GM12878 (cell line): ENCODE measurements around the gene CENPP. TPM values are rescaled to one million over a fixed set of nuclear protein-coding genes. Genes with fewer than 3 reads are reported as not detected.

ENCODE experiments used
- ATAC-seq: fragments of 200-7000 bp; cut with Tn5 transposase; 3 replicates; pipeline ENCODE4 v1.9.1; 2020; ENCODE audit warnings: mild to moderate bottlenecking, moderate library complexity
- BruUV-seq: library from RNA; stranded (reverse); fragments of 400-500 nt; replicated peaks from 2 replicates; lab custom pipeline; 2021; lab: Mats Ljungman, UMichigan
- CTCF ChIA-PET: fragments of 300-600 bp; sonication (Branson Sonifier 250); formaldehyde crosslinking; extraction: SDS; loops from one replicate; lab custom pipeline; 2021; ENCODE audit warnings: inconsistent platforms; lab: Yijun Ruan, JAX
- POLR2A ChIA-PET: fragments of 350-600 bp; formaldehyde crosslinking; extraction: SDS; loops from one replicate; lab custom pipeline; 2021; ENCODE audit warnings: inconsistent platforms; lab: Charles Lee
- RAD21 ChIA-PET: fragments of 300-600 bp; sonication (Branson Sonifier 250); formaldehyde crosslinking; loops from one replicate; lab custom pipeline; 2023; ENCODE audit warnings: antibody characterized with exemption; ENCODE audit not compliant: unreplicated experiment; lab: Charles Lee
- SMC1A ChIA-PET: fragments of 300-600 bp; sonication (Branson Sonifier 250); formaldehyde crosslinking; loops from one replicate; lab custom pipeline; 2023; ENCODE audit not compliant: unreplicated experiment, uncharacterized antibody; lab: Charles Lee
- DNase-seq: peaks from one replicate; pipeline ENCODE4 v3.0.0-alpha.2; 2011; ENCODE audit warnings: low read depth, low spot score
- FAIRE-seq: peaks from 3 replicates; lab custom pipeline; 2011; peaks lifted over from hg19 to GRCh38; lab: Jason Lieb, UNC
- H2AFZ ChIP-seq: 2 replicates; pipeline ENCODE4 v1.6.0; 2011; ENCODE audit warnings: low read depth, low read length, control low read depth; ENCODE audit not compliant: control insufficient read depth
- H3K27ac ChIP-seq: 2 replicates; pipeline ENCODE4 v1.5.1; 2011; ENCODE audit warnings: control low read depth; ENCODE audit not compliant: control insufficient read depth, insufficient read depth
- H3K27me3 ChIP-seq, 2 experiments: replicated peaks in 1 of 2; 2 replicates each; pipeline versions ENCODE4 v1.6.0 to v1.6.1; 2011; ENCODE audit warnings: low read length in 1 of 2; ENCODE audit not compliant: control insufficient read depth in 2 of 2, insufficient read depth in 2 of 2
- H3K36me3 ChIP-seq, 2 experiments: 2 replicates each; pipeline ENCODE4 v1.5.1; 2011; ENCODE audit warnings: low read length in 1 of 2; ENCODE audit not compliant: control insufficient read depth in 2 of 2, insufficient read depth in 2 of 2
- H3K4me1 ChIP-seq: 2 replicates; pipeline ENCODE4 v1.6.1; 2011; ENCODE audit warnings: mild to moderate bottlenecking, low read length, moderate library complexity, mixed read lengths; ENCODE audit not compliant: control insufficient read depth, insufficient read depth
- H3K4me2 ChIP-seq: 2 replicates; pipeline ENCODE4 v1.6.0; 2011; ENCODE audit warnings: control low read depth; ENCODE audit not compliant: control insufficient read depth, insufficient read depth
- H3K4me3 ChIP-seq: fragments of 200-600 bp; sonication (generic); 2 replicates; pipeline ENCODE4 v1.5.1; 2016
- H3K79me2 ChIP-seq: 2 replicates; pipeline ENCODE4 v1.6.0; 2011; ENCODE audit warnings: low read length; ENCODE audit not compliant: control insufficient read depth, insufficient read depth
- H3K9ac ChIP-seq: 2 replicates; pipeline ENCODE4 v1.8.0; 2011; ENCODE audit warnings: low read length, control low read depth, mixed read lengths; ENCODE audit not compliant: control insufficient read depth, insufficient read depth
- H3K9me3 ChIP-seq: replicated peaks from 3 replicates; pipeline ENCODE4 v1.5.1; 2011; ENCODE audit warnings: mild to moderate bottlenecking, low read length; ENCODE audit not compliant: control insufficient read depth, insufficient read depth
- H4K20me1 ChIP-seq: 2 replicates; pipeline ENCODE4 v1.6.0; 2011; ENCODE audit not compliant: control insufficient read depth, insufficient read depth
- CREM ChIP-seq: IDR thresholded peaks from 2 replicates; pipeline ENCODE4 v1.6.1; 2014; ENCODE audit warnings: antibody characterized with exemption, low read depth
- IKZF1 ChIP-seq: fragments of 450-650 bp; conservative IDR thresholded peaks from 2 replicates; pipeline ENCODE4 v1.6.1; 2017; ENCODE audit warnings: antibody characterized with exemption, mild to moderate bottlenecking
- PAX5 ChIP-seq: IDR thresholded peaks from 2 replicates; pipeline ENCODE4 v1.6.1; 2011; ENCODE audit warnings: low read depth, low read length, borderline replicate concordance
- PML ChIP-seq: IDR thresholded peaks from 2 replicates; pipeline ENCODE4 v1.6.1; 2012; ENCODE audit warnings: low read length, inconsistent platforms
- WGBS: methylation state at CpG from one replicate; pipeline ENCODE4 v1.1.6; 2016; ENCODE audit warnings: low lambda C conversion rate; ENCODE audit not compliant: insufficient replicate concordance, insufficient coverage; ENCODE audit errors: missing lambda C conversion rate; 5-methylcytosine and 5-hydroxymethylcytosine counted together
- in situ Hi-C: fragments of 300-500 bp; cut with MboI; formaldehyde crosslinking; loops from 9 replicates; pipeline ENCODE4 v1.14.3; 2018; ENCODE audit warnings: mixed read lengths
- intact Hi-C: fragments of 100-400 bp; cut with micrococcal nuclease; formaldehyde crosslinking; loops from one replicate; pipeline ENCODE4 v1.14.2; 2022; ENCODE audit not compliant: unreplicated experiment
- polyA plus RNA-seq, 11 experiments: library from polyadenylated mRNA; depleted of rRNA in 4 of 11; unstranded in 6 of 11; stranded (reverse) in 5 of 11; fragments of >200 nt; fragmentation: Nextera tagmentation in 4 of 11; fragmentation: Illumina TruSeq in 1 of 11; extraction: Ambion mirVana in 4 of 11; extraction: Trizol in 1 of 11; gene quantifications; 1 replicate in 1 of 11; 2 replicates in 10 of 11; pipeline versions ENCODE4 v1.2.1 to v1.2.3, GENCODE V29; 2011 to 2016; ENCODE audit warnings: inconsistent platforms in 2 of 11, missing spikeins in 2 of 11, low read depth in 1 of 11
- total RNA-seq, 4 experiments: library from RNA; depleted of rRNA in 3 of 4; stranded (reverse); fragments of >200 nt in 3 of 4; fragmentation: Illumina TruSeq in 1 of 4; extraction: Trizol in 1 of 4; gene quantifications; 2 replicates each; pipeline versions ENCODE4 v1.2.1 to v1.2.3, GENCODE V29; 2013 to 2021
- TF ChIP-seq, protein P1 (sequence below): fragments of 450-650 bp; IDR thresholded peaks from 2 replicates; pipeline ENCODE4 v1.6.1; 2017; ENCODE audit warnings: borderline replicate concordance
- TF ChIP-seq, protein P2 (sequence below): IDR thresholded peaks from 2 replicates; pipeline ENCODE4 v1.6.1; 2011; ENCODE audit warnings: low read depth, low read length, improper control_type of control experiment, borderline replicate concordance
- TF ChIP-seq, protein P3 (sequence below): fragments of 450-650 bp; conservative IDR thresholded peaks from 2 replicates; pipeline ENCODE4 v1.6.1; 2017; ENCODE audit warnings: mild to moderate bottlenecking, moderate library complexity

Gene CENPP
- total and polyA plus RNA-seq, 10 of the 15 experiments (the other 5 are each of a cell fraction or from before 2014, with no cell fraction given), result 9.4 to 31.4 (median 19.8) TPM

DNA sequence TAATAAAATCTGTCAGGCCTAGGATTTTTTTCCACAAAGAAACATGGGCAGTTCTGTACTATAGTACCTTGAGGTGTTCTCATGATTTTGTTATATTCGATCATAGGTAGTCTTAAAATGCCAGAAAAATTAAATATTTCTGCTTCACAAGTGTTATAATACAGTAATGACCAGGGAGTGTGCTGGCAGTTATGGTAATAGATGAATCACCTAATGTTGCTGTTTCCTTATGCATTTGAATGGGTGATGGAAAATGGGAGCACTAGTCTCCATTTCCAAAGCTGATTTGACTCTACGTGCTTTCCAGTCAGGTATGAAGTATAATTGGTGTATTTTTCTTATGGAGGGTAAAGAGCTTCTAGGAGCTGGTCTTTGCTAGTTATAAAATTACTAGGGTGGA is 54.9 kb downstream of the CENPP start:
- DNase-seq, result no peak
- Histone ChIP-seq H3K9me3 (no peaks in the 10 kb centered on the region; the same call in 2 of the 3 replicates), H3K9ac (no peak overlapping the region), H3K27me3 (no peaks in the 10 kb centered on the region), H3K4me2 (no peak overlapping the region), H3K27ac (no peak overlapping the region), H3K36me3 (no peaks in the 10 kb centered on the region), H4K20me1 (no peaks in the 10 kb centered on the region), H2AFZ (no peak overlapping the region), H3K79me2 (no peaks in the 10 kb centered on the region), H3K4me1 (no peaks in the 10 kb centered on the region), H3K4me3 (no peak overlapping the region)
- 100% methylated on average over 2 of the region's 2 CpGs for WGBS
- in situ Hi-C loops, result no loop called here
- intact Hi-C loops, result no loop called here
- SMC1A ChIA-PET, result interaction anchor here (1.1 kb wide), 1 partner anchor 20 kb away, joined by 5 read pairs; no protein-coding TSS in a partner anchor
- CTCF ChIA-PET, result no interaction called here
- FAIRE-seq, result no peak
- no peak for TF ChIP-seq PML
- TF ChIP-seq IKZF1, result no peak
- TF ChIP-seq PAX5, result no peak
- TF ChIP-seq, protein P1, sequence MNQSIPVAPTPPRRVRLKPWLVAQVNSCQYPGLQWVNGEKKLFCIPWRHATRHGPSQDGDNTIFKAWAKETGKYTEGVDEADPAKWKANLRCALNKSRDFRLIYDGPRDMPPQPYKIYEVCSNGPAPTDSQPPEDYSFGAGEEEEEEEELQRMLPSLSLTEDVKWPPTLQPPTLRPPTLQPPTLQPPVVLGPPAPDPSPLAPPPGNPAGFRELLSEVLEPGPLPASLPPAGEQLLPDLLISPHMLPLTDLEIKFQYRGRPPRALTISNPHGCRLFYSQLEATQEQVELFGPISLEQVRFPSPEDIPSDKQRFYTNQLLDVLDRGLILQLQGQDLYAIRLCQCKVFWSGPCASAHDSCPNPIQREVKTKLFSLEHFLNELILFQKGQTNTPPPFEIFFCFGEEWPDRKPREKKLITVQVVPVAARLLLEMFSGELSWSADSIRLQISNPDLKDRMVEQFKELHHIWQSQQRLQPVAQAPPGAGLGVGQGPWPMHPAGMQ, result no peak
- TF ChIP-seq, protein P2, sequence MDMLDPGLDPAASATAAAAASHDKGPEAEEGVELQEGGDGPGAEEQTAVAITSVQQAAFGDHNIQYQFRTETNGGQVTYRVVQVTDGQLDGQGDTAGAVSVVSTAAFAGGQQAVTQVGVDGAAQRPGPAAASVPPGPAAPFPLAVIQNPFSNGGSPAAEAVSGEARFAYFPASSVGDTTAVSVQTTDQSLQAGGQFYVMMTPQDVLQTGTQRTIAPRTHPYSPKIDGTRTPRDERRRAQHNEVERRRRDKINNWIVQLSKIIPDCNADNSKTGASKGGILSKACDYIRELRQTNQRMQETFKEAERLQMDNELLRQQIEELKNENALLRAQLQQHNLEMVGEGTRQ, result no peak
- TF ChIP-seq, protein P3, sequence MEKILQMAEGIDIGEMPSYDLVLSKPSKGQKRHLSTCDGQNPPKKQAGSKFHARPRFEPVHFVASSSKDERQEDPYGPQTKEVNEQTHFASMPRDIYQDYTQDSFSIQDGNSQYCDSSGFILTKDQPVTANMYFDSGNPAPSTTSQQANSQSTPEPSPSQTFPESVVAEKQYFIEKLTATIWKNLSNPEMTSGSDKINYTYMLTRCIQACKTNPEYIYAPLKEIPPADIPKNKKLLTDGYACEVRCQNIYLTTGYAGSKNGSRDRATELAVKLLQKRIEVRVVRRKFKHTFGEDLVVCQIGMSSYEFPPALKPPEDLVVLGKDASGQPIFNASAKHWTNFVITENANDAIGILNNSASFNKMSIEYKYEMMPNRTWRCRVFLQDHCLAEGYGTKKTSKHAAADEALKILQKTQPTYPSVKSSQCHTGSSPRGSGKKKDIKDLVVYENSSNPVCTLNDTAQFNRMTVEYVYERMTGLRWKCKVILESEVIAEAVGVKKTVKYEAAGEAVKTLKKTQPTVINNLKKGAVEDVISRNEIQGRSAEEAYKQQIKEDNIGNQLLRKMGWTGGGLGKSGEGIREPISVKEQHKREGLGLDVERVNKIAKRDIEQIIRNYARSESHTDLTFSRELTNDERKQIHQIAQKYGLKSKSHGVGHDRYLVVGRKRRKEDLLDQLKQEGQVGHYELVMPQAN, result no peak
- TF ChIP-seq CREM, result no peak
- POLR2A ChIA-PET, result no interaction called here
- RAD21 ChIA-PET, result no interaction called here
- ATAC-seq, result no peak
- TSS peak; percentile 37 for BruUV-seq
